GM23248 (cell line): ENCODE data around the gene KIAA1549. TPM values are rescaled to one million over a fixed set of nuclear protein-coding genes. Genes with fewer than 3 reads are reported as not detected.
"Not testable (repeated sequence)": the region's sequence is repeated elsewhere in the genome, so short reads cannot be mapped to it uniquely, and the experiment has no call there.

Source experiments
- DNase-seq: peaks from one replicate; pipeline ENCODE4 v3.0.0-alpha.2; 2015
- H2AFZ ChIP-seq: fragments of 200-600 bp; sonication (generic); 2 replicates; pipeline ENCODE4 v1.6.1; 2016; ENCODE audit warnings: antibody characterized with exemption
- H3F3A ChIP-seq: fragments of 200-600 bp; sonication (generic); 2 replicates; pipeline ENCODE4 v1.6.1; 2016; ENCODE audit warnings: mild to moderate bottlenecking, antibody characterized with exemption, mixed run types; ENCODE audit not compliant: insufficient read depth
- H3K27ac ChIP-seq: fragments of 200-600 bp; sonication (generic); 2 replicates; pipeline ENCODE4 v1.5.1; 2016; ENCODE audit warnings: mild to moderate bottlenecking
- H3K27me3 ChIP-seq: fragments of 200-600 bp; sonication (generic); replicated peaks from 2 replicates; pipeline ENCODE4 v1.6.1; 2016; ENCODE audit warnings: mild to moderate bottlenecking; ENCODE audit not compliant: insufficient read depth
- H3K36me3 ChIP-seq: fragments of 200-600 bp; sonication (generic); 2 replicates; pipeline ENCODE4 v1.6.1; 2016; ENCODE audit warnings: low read depth, mild to moderate bottlenecking
- H3K4me1 ChIP-seq: fragments of 200-600 bp; sonication (generic); 2 replicates; pipeline ENCODE4 v1.6.1; 2016; ENCODE audit warnings: mild to moderate bottlenecking; ENCODE audit not compliant: insufficient read depth
- H3K4me2 ChIP-seq: fragments of 200-600 bp; sonication (generic); one replicate; pipeline ENCODE4 v1.6.1; 2016; ENCODE audit warnings: mild to moderate bottlenecking; ENCODE audit not compliant: unreplicated experiment
- H3K4me3 ChIP-seq: fragments of 200-600 bp; sonication (generic); 2 replicates; pipeline ENCODE4 v1.5.1; 2016; ENCODE audit warnings: mild to moderate bottlenecking
- H3K79me2 ChIP-seq: fragments of 200-600 bp; sonication (generic); 2 replicates; pipeline ENCODE4 v1.6.1; 2016; ENCODE audit warnings: mild to moderate bottlenecking; ENCODE audit not compliant: insufficient read depth
- H3K9ac ChIP-seq: fragments of 200-600 bp; sonication (generic); 2 replicates; pipeline ENCODE4 v1.6.1; 2016; ENCODE audit warnings: mild to moderate bottlenecking
- H3K9me2 ChIP-seq: fragments of 200-600 bp; sonication (generic); 2 replicates; pipeline ENCODE4 v1.6.1; 2016; ENCODE audit warnings: mixed run types, mild to moderate bottlenecking, moderate library complexity; ENCODE audit not compliant: insufficient read depth
- H3K9me3 ChIP-seq: fragments of 200-600 bp; sonication (generic); one replicate; pipeline ENCODE4 v1.6.1; 2017; ENCODE audit warnings: low read depth
- H4K20me1 ChIP-seq: fragments of 200-600 bp; sonication (generic); 2 replicates; pipeline ENCODE4 v1.6.0; 2016; ENCODE audit not compliant: insufficient read depth
- EZH2 ChIP-seq: fragments of 200-600 bp; sonication (generic); IDR thresholded peaks from 2 replicates; pipeline ENCODE4 v1.6.1; 2018; ENCODE audit warnings: antibody characterized with exemption, mild to moderate bottlenecking; ENCODE audit not compliant: insufficient read depth, poor library complexity, severe bottlenecking
- EZH2phosphoT487 ChIP-seq: fragments of 200-600 bp; sonication (generic); IDR thresholded peaks from 2 replicates; pipeline ENCODE4 v1.6.1; 2018; ENCODE audit warnings: antibody characterized with exemption, moderate library complexity, mild to moderate bottlenecking, low read depth; ENCODE audit not compliant: insufficient read depth
- WGBS, 2 experiments: methylation state at CpG; one replicate each; pipeline ENCODE4 v1.1.6; 2015 to 2017; ENCODE audit warnings: low lambda C conversion rate in 2 of 2, low coverage in 1 of 2; ENCODE audit errors: missing lambda C conversion rate in 2 of 2; 5-methylcytosine and 5-hydroxymethylcytosine counted together
- in situ Hi-C: fragments of 300-500 bp; cut with MboI; formaldehyde crosslinking; loops from 2 replicates; pipeline ENCODE4 v1.15.0; 2020
- polyA plus RNA-seq: library from polyadenylated mRNA; unstranded; fragments of >200 nt; fragmentation: Nextera tagmentation; extraction: Ambion mirVana; gene quantifications from 2 replicates; pipeline ENCODE4 v1.2.1, GENCODE V29; 2016
- total RNA-seq: library from RNA; depleted of rRNA; stranded (reverse); fragments of >200 nt; shearing (Covaris generic); gene quantifications from 2 replicates; pipeline ENCODE4 v1.2.3, GENCODE V29; 2014

The KIAA1549 gene
- total and polyA plus RNA-seq, 2 experiments from 2014 or later, result 2.1 to 3.0 TPM

DNA sequence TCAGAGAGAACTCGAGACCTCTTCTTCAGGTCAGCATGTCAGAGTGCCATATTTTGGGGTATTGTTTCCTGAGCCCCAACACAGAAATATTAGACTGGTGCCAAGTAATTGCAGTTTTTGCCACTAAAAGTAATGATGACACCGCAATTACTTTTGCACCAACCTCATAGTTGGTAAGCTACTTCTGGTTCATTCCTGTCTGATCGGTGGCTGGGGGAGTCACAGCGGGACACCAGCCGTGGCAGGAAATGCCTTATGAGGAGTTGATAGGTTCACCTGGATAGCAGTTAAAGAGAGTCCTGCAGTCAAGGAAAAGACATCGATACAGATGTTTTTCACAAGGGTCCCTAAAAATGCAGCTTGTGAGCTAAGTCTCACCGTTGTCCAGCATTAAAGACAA lies 159.3 kb downstream of the KIAA1549 start:
- no peaks in the 10 kb centered on the region for H3K9me2 ChIP-seq
- WGBS, 2 experiments, result 56 to 57% methylated on average over 7 of the region's 7 CpGs
- no peaks in the 10 kb centered on the region for H3K79me2 ChIP-seq
- no peak overlapping the region for H2AFZ ChIP-seq
- in situ Hi-C loops, result no loop called here
- no peaks in the 10 kb centered on the region for H3K27me3 ChIP-seq
- TF ChIP-seq EZH2 (no peak), EZH2phosphoT487 (no peak)
- no peak overlapping the region for H3K9ac ChIP-seq
- no peaks in the 10 kb centered on the region for H3K4me1 ChIP-seq
- no peaks in the 10 kb centered on the region for H3F3A ChIP-seq
- no peak overlapping the region for H3K4me3 ChIP-seq
- no peak overlapping the region for H3K4me2 ChIP-seq
- H3K9me3 ChIP-seq, result no peaks in the 10 kb centered on the region
- no peaks in the 10 kb centered on the region for H3K36me3 ChIP-seq
- no peaks in the 10 kb centered on the region for H4K20me1 ChIP-seq
- no peak for DNase-seq
- no peak overlapping the region for H3K27ac ChIP-seq

DNA sequence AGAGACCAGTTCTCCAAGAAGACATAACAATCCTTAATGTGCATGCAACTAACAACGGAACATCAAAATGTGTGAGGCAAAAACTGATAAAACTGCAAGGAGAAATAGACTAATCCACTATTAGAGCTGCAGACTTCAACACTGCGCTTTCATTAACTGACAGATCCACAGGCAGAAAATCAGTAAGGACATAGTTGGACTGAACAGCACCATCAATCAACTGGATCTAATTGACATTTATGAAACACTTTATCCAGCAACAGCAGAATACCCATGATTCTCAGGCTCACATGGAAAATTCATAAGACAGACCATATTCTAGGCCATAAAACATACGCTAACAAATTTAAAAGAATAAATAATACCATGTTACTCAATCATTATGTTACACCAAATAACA lies 161.6 kb downstream of the KIAA1549 start:
- Histone ChIP-seq H3K36me3 (no peaks in the 10 kb centered on the region), H4K20me1 (no peaks in the 10 kb centered on the region), H3K4me2 (no peak overlapping the region), H3F3A (no peaks in the 10 kb centered on the region), H2AFZ (no peak overlapping the region), H3K9ac (no peak overlapping the region), H3K4me3 (no peak overlapping the region), H3K79me2 (no peaks in the 10 kb centered on the region), H3K9me2 (no peaks in the 10 kb centered on the region), H3K9me3 (no peaks in the 10 kb centered on the region), H3K4me1 (no peaks in the 10 kb centered on the region), H3K27ac (no peak overlapping the region), H3K27me3 (no peaks in the 10 kb centered on the region)
- in situ Hi-C loops, result no loop called here
- TF ChIP-seq EZH2phosphoT487 (no peak), EZH2 (no peak)
- 50 to 52% methylated on average over 3 of the region's 3 CpGs for WGBS, 2 experiments
- DNase-seq, result no peak

DNA sequence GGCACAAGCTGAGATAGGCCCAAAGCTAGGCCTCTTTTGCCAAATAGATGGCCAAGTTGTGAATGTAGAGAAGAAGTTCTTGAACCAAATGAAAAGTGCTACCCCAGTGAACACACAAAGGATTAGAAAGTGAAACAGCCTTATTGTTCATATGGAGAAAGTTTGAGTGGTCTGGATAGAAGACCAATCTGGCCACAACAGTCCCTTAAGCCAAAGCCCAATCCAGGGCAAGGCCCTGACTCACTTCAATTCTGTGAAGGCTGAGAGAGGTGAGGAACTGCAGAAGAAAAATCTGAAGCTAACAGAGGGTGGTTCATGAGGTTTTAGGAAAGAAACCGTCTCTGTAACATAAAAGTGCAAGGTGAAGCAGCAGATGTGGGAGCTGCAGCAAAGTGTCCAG lies 164.5 kb downstream of the KIAA1549 start:
- Histone ChIP-seq H3K36me3 (no peaks in the 10 kb centered on the region), H3K4me1 (no peaks in the 10 kb centered on the region), H3K9me3 (no peaks in the 10 kb centered on the region), H3K27me3 (0 out of 2 replicates have a peak, but pooled peaks cover 6% of the 10 kb centered on the region), H3K4me3 (no peak overlapping the region), H3K79me2 (no peaks in the 10 kb centered on the region), H2AFZ (no peak overlapping the region), H3F3A (no peaks in the 10 kb centered on the region), H3K4me2 (no peak overlapping the region), H4K20me1 (no peaks in the 10 kb centered on the region), H3K9me2 (no peaks in the 10 kb centered on the region), H3K27ac (no peak overlapping the region), H3K9ac (no peak overlapping the region)
- no peak for TF ChIP-seq EZH2phosphoT487
- TF ChIP-seq EZH2, result no peak
- DNase-seq, result no peak
- in situ Hi-C loops, result no loop called here
- WGBS, 2 experiments, result 26 to 27% methylated on average over 1 of the region's 1 CpG

DNA sequence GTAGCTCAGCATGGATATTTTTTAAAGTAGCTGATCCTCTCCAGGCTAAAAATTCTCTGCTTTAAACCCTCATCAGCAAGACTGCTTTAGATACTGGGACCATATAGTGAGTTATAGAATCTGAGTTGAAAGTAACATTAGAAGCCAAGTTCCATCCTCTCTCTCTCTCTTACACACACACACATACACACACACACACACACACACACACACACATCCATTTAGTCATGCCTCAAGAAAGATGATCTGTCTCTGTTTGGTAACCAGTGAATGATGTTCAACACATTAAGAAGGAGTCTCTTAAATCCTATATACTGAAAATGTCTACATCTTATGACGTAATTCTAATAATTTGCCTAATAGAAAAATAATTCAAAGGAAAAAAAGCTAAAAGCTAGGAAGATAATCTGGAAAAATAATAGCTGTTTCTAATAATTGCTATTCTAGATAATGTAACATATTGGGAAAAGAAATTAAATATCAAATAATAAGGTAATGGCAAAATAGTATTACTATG lies 166.3 kb downstream of the KIAA1549 start:
- Histone ChIP-seq H3K27me3 (0 out of 2 replicates have a peak, but pooled peaks cover 9% of the 10 kb centered on the region), H2AFZ (no peak overlapping the region), H3K9ac (no peak overlapping the region), H3K9me3 (no peaks in the 10 kb centered on the region), H3K27ac (no peak overlapping the region), H3K4me3 (no peak overlapping the region), H3K9me2 (no peaks in the 10 kb centered on the region), H3K4me2 (no peak overlapping the region), H4K20me1 (no peaks in the 10 kb centered on the region), H3K79me2 (no peaks in the 10 kb centered on the region), H3K36me3 (no peaks in the 10 kb centered on the region), H3K4me1 (no peaks in the 10 kb centered on the region), H3F3A (no peaks in the 10 kb centered on the region)
- in situ Hi-C loops, result no loop called here
- TF ChIP-seq EZH2phosphoT487 (no peak), EZH2 (no peak)
- DNase-seq, result no peak
- WGBS, 2 experiments, result 6 to 13% methylated on average over 1 of the region's 1 CpG

DNA sequence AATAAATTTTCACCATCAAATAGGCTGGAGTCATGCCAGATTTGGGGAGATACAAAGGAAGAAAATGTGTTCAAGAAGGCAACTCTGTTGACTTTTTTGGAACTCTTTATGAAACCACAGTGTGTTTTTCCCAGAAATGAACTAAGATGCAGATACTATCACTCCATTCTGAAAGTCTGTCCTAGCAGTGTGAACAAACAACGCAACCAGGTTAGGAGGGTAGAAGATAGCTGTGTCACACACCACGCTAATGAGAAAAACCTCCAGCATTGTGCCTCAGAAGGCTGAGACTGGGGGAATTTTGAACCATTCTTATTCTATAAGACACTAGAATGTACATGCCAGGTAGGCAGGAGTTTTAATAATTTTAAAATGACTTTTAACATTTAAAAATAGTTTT lies 167.2 kb downstream of the KIAA1549 start:
- in situ Hi-C loops, result no loop called here
- Histone ChIP-seq H3K4me3 (no peak overlapping the region), H3K79me2 (no peaks in the 10 kb centered on the region), H4K20me1 (no peaks in the 10 kb centered on the region), H3K4me1 (no peaks in the 10 kb centered on the region), H3K4me2 (no peak overlapping the region), H3K9ac (no peak overlapping the region), H3F3A (no peaks in the 10 kb centered on the region), H3K27me3 (0 out of 2 replicates have a peak, but pooled peaks cover 11% of the 10 kb centered on the region), H3K9me3 (no peaks in the 10 kb centered on the region), H3K9me2 (no peaks in the 10 kb centered on the region), H2AFZ (no peak overlapping the region), H3K36me3 (no peaks in the 10 kb centered on the region), H3K27ac (no peak overlapping the region)
- DNase-seq, result no peak
- 20 to 28% methylated on average over 2 of the region's 2 CpGs for WGBS, 2 experiments
- TF ChIP-seq EZH2 (no peak), EZH2phosphoT487 (no peak)

DNA sequence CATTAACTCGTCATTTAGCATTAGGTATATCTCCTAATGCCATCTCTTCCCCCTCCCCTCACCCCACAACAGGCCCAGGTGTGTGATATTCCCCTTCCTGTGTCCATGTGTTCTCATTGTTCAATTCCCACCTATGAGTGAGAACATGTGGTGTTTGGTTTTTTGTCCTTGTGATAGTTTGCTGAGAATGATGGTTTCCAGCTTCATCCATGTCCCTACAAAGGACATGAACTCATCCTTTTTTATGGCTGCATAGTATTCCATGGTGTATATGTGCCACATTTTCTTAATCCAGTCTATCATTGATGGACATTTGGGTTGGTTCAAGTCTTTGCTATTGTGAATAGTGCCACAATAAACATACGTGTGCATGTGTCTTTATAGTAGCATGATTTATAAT lies 169.9 kb downstream of the KIAA1549 start:
- H3K9ac ChIP-seq, H3F3A ChIP-seq, DNase-seq, H3K4me2 ChIP-seq, H3K36me3 ChIP-seq, H3K4me1 ChIP-seq, H3K79me2 ChIP-seq, in situ Hi-C loops, H3K9me3 ChIP-seq, H3K4me3 ChIP-seq, H2AFZ ChIP-seq, H3K27ac ChIP-seq, H4K20me1 ChIP-seq, H3K9me2 ChIP-seq: not testable (repeated sequence)
- 28 to 36% methylated on average over 2 of the region's 2 CpGs for WGBS, 2 experiments
- peaks cover 17% of the 10 kb centered on the region; the same call in 1 of the 2 replicates for H3K27me3 ChIP-seq
